CD4-positive, alpha-beta T cell treated with Interleukin-10 for 1 hour (primary cell): Measurements from ENCODE around the gene PRRT1B.
"Not testable (repeated sequence)": the region's sequence is repeated elsewhere in the genome, so short reads cannot be mapped to it uniquely, and the experiment has no call there.

Experiments
- DNase-seq: peaks from one replicate; pipeline ENCODE4 v3.0.0-alpha.2; 2020

Gene PRRT1B

GRCh38 chr9:131523086-131523388 is 22.3 kb upstream of the PRRT1B start:
- DNase-seq, result no peak

GRCh38 chr9:131523451-131524435 is 21.6 kb upstream of the PRRT1B start:
- DNase-seq, result no peak

GRCh38 chr9:131524665-131525315 is 20.5 kb upstream of the PRRT1B start:
- DNase-seq, result no peak

- DNase-seq, result no peak
Measured at GRCh38 chr9:131525643-131526565, 19.4 kb upstream of the PRRT1B start.

GRCh38 chr9:131528186-131528585 is 17.1 kb upstream of the PRRT1B start:
- DNase-seq, result no peak

- no peak for DNase-seq
Measured at GRCh38 chr9:131528886-131529505, 16.3 kb upstream of the PRRT1B start.

- no peak for DNase-seq
Measured at GRCh38 chr9:131529597-131530545, 15.5 kb upstream of the PRRT1B start.

- DNase-seq, result no peak
Measured at GRCh38 chr9:131530546-131530919, 14.8 kb upstream of the PRRT1B start.

- DNase-seq, result peak; percentile 77
Measured at GRCh38 chr9:131530920-131531832, 14.1 kb upstream of the PRRT1B start, which contains the start of gene UCK1. TSS of gene UCK1 (minus strand) at chr9:131531263. CDS start at chr9:131531174, 89 bp downstream.

- DNase-seq, result peak; percentile 21
Measured at GRCh38 chr9:131534721-131535237, 10.5 kb upstream of the PRRT1B start.

GRCh38 chr9:131537946-131538345 is 7.4 kb upstream of the PRRT1B start:
- DNase-seq, result no peak

- peak; percentile 55 for DNase-seq
Measured at GRCh38 chr9:131539223-131539923, 6.0 kb upstream of the PRRT1B start.

GRCh38 chr9:131543141-131543540 is 2.2 kb upstream of the PRRT1B start:
- DNase-seq, result no peak

GRCh38 chr9:131545786-131546335 is 538 bp downstream of the PRRT1B start:
- DNase-seq, result no peak

- DNase-seq, result no peak
Measured at GRCh38 chr9:131546336-131547084, 1.2 kb downstream of the PRRT1B start.

- DNase-seq, result not testable (repeated sequence)
Measured at GRCh38 chr9:131549186-131549585, 3.9 kb downstream of the PRRT1B start.

GRCh38 chr9:131550465-131550864 is 5.1 kb downstream of the PRRT1B start:
- not testable (repeated sequence) for DNase-seq

- DNase-seq, result no peak
Measured at GRCh38 chr9:131552030-131552429, 6.7 kb downstream of the PRRT1B start.
